GM15510 (cell line): ENCODE measurements around the gene ZSWIM6.
A peak's percentile ranks its signal among the peaks of the same experiment; 100 is the strongest.

Experiments
- POLR2A ChIP-seq: IDR thresholded peaks from 3 replicates; pipeline ENCODE4 v1.6.1; 2011; ENCODE audit warnings: borderline replicate concordance; ENCODE audit not compliant: insufficient read length; ENCODE audit errors: extremely low read depth

The ZSWIM6 gene

DNA sequence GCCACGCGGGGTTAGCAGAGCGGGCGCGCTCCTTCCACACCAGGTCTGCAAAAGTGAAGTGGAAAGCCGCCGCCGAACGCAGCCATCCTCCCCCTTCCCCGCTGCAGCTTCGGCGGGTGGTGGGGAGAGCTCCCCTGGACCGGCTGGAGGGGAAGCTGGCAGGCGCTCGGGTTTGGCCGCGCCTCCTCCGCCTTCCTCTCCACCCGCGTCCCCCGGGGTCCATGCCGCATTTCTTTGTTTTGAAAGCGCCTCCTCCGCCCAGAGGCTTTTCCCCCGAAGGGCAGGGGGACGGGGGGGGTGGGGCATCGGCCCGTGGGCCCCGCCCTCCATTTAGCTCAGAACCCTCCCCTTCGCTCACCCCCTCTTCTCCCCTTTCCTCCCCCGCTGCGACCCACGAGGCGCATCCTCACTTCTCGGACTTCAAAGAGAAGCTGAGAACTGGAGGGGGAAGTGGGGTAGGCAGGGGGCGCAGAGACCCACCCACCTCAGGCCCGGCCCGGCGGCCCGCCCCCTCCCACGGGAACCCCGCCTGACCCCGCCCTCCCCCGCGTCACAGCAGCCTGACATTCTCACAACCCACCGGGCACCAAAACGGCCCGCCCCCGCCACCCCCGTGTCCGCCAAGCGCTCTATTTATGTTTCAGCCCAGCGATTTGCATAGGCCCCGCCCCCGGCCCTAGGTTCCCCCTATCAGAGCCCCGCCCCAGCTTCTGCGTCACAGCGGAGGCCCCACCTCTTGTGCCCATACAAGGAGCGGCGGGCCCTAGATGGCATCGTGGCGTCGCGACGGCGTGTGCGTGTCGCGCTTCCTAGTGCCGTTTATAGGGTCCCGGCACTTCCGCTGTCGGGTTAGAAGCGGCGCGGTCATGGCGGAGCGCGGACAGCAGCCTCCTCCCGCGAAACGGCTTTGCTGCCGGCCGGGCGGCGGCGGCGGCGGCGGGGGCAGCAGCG lies at the start of gene ZSWIM6:
TSS of gene ZSWIM6 (plus strand) at position 852 of the 951 bp plus-strand sequence. CDS start at position 867, 15 bp downstream.
- TF ChIP-seq POLR2A, result peak; percentile 92

DNA sequence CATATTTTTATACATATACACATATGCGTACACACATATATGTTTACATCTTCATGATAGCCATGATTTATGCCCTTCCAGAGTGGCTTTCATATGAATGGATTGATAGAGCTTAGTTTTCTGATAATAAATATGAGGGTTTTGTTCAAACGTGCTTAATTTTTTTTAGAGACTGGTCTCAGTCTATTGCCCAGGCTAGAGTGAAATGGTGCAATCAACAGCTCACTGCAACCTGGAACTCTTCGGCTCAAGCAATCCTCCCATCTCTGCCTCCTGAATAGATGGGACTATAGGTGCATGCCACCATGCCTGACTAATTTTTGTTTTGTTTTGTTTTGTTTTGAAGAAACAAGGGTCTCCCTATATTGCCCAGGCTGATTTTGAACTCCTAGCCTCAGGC lies 48.6 kb upstream of the ZSWIM6 start:
- TF ChIP-seq POLR2A, result no peak

DNA sequence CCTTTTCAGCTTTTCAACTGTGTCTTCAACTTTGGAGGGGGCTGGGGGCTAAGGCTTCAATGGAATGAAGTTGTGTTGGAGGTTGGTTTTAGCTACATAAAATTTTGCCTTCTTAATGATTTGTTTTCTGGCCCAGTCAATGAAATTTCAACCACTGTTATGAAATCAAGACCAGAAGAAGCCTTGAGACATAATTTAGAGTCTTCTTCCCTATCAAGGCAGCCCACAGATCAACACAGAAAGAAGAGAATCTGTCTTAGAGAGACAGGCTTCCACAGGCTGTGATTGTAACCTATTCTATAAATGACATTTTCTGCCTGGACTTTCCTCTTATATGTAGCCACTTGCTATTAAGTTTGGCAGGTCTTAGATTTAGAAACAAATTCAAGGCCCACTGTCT lies 46.5 kb upstream of the ZSWIM6 start:
- no peak for TF ChIP-seq POLR2A

DNA sequence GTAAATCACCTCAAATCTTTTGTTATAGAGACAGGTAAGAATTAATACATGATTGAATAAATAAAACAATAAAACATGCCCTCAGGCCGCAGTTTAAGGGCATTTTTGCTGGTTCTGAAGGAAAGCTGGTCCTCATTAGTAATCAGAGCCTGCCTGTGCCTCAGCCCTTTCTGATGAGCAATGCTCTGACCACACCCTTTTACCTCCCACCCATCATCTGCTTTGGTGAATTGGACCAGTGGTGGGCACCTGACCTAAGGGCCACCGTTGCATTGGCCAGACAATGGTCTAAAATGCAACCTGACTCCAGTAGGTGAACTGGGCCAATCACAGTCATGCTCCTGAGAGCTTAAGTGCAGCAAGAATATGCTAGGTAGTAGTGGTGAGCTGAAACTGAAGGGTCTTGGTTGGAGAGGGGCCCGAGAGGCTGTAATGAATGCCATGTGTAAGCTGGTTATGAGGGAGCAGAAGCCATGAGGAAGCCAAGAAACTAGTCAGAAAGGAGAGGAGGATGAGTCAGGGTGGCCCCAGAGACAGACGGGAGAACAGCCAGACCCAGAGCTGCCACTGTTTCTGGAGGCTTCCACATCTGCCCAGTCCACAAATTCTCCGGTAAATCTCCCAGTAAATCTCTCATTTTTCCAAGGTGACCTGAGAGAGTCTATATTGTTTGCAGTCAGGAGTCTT lies 45.5 kb upstream of the ZSWIM6 start:
- TF ChIP-seq POLR2A, result no peak

DNA sequence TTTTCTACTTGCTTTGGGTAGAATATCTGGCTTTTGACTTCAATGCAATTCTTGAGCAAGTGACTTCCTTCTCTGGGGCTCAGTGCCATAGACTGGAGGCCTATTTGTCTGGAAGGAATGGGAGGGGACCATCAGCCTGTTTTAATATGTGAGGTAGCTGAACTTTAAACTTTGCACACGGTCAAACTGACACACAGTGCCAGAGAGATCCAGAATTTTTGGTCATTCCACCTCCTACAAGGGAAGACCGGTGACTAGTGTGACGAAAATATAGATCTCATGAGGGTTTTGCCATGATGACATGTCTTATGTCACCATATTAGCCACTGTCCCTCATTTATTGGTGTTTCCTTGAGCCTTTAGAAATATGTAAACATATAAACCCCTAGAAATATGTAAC lies 44.6 kb upstream of the ZSWIM6 start:
- TF ChIP-seq POLR2A, result no peak

DNA sequence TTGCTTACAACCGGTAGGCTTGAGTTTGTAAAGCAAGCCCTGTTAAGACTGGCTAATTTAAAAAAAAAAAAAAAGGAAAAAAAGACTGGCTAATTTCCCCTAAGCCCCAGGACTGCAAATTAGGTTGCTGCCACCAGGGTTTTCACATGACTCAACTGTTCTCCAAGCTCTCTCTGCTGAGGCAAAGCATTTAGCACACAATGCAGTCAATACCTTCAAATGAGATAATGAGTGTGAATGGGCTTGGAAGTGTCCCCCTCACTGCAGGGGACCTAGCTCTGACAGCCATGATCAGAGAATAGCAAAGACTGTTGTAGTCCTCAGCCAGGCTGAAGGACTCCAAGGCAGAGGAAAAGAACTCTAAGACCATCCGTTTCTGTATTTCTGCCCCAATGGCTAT lies 42.8 kb upstream of the ZSWIM6 start:
- TF ChIP-seq POLR2A, result no peak

DNA sequence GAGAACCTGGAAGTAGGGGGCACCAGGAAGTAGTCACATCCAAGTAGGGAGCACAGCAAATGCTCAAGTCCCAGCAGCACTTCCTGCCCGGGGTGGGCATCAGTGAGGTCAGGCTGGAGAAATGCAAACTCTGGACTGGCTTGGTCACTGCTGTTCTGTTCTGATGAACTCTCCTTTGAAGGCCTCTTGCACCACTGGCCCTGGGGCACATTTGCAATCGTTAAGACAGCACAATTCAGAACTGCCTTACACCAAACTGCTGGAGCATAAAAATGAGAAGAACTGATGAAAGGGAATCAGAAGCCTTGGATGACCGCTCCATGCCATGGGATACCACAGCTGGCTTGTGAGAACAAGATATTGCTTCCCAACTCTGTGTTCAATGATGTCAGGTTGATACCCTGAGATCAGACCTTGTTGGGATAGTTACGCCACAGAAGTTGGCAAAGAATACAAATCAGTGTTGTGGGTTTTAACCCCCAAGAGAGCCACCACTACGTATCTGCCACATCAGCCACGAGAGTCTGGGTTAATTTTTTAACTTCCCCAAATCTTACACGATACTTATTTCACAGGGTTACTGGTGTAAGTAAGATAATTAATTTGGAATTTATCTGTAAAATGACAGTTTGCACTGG lies 42.3 kb upstream of the ZSWIM6 start:
- no peak for TF ChIP-seq POLR2A

DNA sequence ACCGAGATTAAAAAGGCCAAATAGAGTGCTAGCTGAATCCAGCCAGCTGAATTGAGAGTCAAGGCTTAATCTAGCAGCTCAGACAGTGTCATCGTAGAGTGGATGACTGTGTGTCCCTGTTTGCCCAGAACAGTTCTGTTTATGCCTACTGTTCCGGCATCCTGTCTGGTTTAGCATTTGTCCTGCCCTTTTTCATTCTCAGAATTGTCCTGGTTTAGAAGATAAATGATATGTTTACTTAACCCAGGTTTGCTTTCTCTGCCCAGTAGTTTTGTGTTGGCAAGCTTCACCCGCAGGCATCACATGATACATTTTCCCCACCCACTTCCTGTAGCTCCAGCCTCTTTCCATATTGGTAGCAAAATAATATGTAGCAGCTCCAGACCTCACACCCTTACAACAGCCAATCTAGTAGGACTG lies 41.3 kb upstream of the ZSWIM6 start:
- TF ChIP-seq POLR2A, result no peak

DNA sequence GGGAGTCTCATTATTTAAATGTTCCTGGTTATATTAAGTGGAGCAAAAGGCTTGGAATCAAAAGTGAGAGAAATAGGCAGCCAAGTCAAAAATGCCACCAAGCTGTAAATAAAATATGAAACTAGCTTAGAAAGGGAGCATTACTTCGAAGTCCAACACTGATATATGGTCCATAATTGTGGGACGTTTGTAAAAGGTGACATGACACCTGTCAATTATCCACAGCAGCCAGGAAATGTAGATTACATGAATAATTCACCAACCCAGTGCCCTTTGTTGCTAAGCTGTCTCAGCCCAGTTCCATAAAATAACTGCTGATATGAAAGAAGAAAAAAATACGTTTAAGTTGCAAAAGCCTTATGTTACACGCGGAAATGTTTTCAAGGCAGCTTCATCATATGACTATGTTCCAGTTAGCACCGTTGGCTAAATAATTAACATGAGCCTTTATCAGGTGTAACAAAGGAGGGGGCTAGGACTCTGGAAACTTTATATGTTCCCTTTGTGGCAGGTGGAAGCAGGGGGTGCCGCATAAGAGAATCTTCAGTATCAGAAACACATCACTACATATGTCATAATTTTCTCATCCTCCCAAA lies 39.9 kb upstream of the ZSWIM6 start:
- TF ChIP-seq POLR2A, result no peak

DNA sequence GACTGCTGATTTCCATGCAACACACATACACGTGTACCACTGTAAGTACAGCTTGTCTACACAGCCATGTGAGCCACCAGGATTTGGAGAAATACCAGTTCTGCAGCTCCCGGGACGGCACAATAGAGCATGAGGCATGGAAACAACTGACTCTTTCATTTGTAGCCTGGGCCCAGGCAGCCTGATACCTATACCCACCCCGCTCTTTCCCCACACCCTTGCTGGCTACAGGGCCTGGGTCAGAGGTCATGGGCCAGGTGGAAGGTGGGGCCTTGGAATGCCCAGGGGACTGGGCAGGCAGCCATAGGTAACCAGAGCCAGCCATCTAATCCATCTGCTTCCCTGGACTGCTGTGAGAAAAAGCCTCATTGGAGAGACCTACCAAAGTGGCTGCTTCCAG lies 39.0 kb upstream of the ZSWIM6 start:
- TF ChIP-seq POLR2A, result no peak

DNA sequence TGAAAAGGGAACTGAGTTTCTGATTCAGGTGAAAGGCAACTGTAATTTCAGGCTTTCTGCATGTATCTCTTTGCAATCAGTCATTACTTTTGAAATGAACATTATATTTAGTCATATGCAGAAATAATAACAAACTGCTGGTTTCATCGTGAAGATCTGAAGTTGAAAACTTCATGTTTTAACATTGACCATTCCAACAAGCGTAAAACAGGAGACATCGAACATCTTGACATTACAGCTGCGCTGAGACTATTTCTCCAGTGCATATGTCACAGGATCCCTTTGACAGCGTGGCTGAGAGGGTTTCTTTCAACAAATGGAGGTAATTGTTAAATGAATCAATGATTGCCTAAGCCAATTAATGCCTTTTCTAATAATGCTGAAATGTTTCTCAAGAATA lies 38.2 kb upstream of the ZSWIM6 start:
- no peak for TF ChIP-seq POLR2A

DNA sequence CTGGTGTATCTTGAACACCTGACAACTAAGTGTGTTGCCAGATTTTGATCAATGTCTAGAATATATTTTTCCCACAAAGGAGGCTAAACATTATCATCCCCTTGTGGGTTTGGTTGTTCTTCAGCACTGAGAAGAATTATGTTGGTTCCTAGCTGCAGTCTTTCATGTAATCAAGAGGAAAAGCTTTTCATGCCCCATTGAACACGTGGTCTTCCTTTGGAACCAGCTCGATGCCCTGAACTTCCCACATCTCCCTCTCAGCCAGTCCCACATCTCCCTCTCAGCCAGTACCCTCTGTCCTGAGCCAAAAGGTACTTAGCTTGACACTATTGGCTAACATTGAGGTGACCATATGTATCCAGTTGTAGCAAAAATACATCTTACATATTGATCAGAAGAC lies 36.7 kb upstream of the ZSWIM6 start:
- no peak for TF ChIP-seq POLR2A

DNA sequence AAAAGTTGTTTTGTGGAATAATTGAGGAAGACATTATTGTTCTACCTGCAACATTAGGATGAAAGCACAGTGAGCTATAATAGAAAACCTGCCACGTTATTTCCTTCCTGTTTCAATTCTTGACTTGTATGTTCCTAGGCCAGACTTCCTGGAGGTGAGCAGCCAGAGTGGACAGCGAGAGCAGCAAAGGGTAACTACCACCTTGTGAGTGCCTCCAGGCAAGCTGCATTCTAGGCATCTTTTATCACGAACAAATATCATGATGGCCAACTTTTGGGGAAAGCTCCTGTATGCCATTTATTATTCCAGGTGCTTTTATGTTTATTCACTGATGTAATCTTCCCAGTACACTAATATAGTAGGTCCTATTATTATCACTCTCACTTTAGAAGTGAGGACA lies 34.0 kb upstream of the ZSWIM6 start:
- no peak for TF ChIP-seq POLR2A

DNA sequence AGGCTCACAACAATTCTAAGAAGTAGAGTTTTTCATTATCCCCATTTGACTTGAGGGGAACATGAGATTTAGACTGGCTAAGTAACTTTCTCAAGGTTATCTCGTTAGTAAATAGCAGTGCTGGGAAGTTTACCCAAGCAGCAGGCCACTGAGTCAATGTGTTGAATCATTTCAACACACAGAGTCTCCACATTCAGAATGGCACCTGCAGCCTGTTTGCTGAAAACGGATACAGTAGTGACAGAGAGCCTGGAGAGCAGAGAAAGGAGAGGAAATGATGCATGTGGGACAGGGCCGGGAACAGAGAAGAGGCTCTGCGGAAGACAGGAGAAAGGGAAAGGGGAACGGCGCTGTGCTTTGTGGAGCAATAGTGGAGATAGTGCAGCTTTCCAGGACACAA lies 33.5 kb upstream of the ZSWIM6 start:
- TF ChIP-seq POLR2A, result no peak

DNA sequence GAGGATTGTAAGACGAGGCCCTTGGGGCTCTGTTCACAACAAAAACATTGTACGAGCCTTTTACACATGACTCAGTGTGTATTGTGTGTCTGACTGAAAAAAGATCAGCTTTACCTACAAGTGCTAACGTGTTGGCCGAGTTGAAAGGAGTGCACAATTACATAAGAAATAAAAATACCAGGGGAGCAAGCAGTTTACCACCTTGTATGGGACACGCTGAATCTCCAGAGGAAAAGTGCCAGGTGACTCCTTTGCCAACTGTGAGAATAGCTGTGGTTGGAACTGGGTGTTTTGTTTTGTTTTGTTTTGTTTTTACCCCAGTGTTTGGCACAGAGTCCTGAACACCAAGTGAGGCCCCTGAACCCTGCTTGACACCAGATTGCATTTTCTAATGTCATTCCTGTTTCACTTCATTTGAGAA lies 32.8 kb upstream of the ZSWIM6 start:
- TF ChIP-seq POLR2A, result no peak
